Pancreas (tissue), 10 donors: ENCODE measurements around the gene ARMC10. TPM values are rescaled to one million over a fixed set of nuclear protein-coding genes. Genes with fewer than 3 reads are reported as not detected.
"Not testable (repeated sequence)": the region's sequence is repeated elsewhere in the genome, so short reads cannot be mapped to it uniquely, and the experiment has no call there.

Experiments used
- ATAC-seq, 4 donors: fragments of 200-7000 bp; cut with Tn5 transposase; one replicate each; pipeline versions ENCODE4 v1.8.0 to v1.9.1; 2020; ENCODE audit warnings: mild to moderate bottlenecking in 4 of 4, moderate library complexity in 4 of 4
- DNase-seq, 6 donors: peaks; one replicate each; pipeline ENCODE4 v3.0.0-alpha.2; 2020
- FAIRE-seq: peaks from 2 replicates; lab custom pipeline; 2012; peaks lifted over from hg19 to GRCh38; lab: Jason Lieb, UNC
- H3K27ac ChIP-seq, 4 donors: fragments of 200-600 bp; sonication (generic); 1 replicate in 3 of 4; 2 replicates in 1 of 4; pipeline versions ENCODE4 v1.5.0 to v1.8.0; 2020
- H3K27me3 ChIP-seq, 4 donors: fragments of 200-600 bp; one replicate each; pipeline ENCODE4 v1.8.0; 2021
- H3K36me3 ChIP-seq, 3 donors: fragments of 200-600 bp; sonication (generic) in 1 of 3; one replicate each; pipeline versions ENCODE4 v1.5.0 to v1.8.0; 2020 to 2021
- H3K4me1 ChIP-seq, 3 donors: fragments of 200-600 bp; one replicate each; pipeline ENCODE4 v1.8.0; 2021
- H3K4me3 ChIP-seq, 4 donors: fragments of 200-600 bp; sonication (generic) in 2 of 4; one replicate each; pipeline versions ENCODE4 v1.5.0 to v1.8.0; 2020 to 2021
- H3K9me3 ChIP-seq, 4 donors: fragments of 200-600 bp; one replicate each; pipeline ENCODE4 v1.8.0; 2021
- CTCF ChIP-seq, 4 donors: fragments of 200-600 bp; sonication (generic) in 3 of 4; IDR thresholded peaks; one replicate each; pipeline versions ENCODE4 v1.5.0 to v1.8.0; 2021; ENCODE audit warnings: antibody characterized with exemption in 4 of 4
- WGBS, 2 donors: extraction: QIAGEN DNeasy Blood & Tissue Kit; methylation state at CpG; one replicate each; pipeline ENCODE4 v1.1.7; 2013; 5-methylcytosine and 5-hydroxymethylcytosine counted together
- intact Hi-C, 3 donors: fragments of 100-400 bp; cut with DNase I; formaldehyde crosslinking; loops; one replicate each; pipeline versions ENCODE4 v1.11.1 to v1.14.2; 2022
- polyA plus RNA-seq, 2 donors: library from polyadenylated mRNA; stranded (reverse); fragments of 200-250 nt; gene quantifications; one replicate each; pipeline ENCODE4 v1.2.3, GENCODE V29; 2013
- total RNA-seq, 6 donors: library from RNA; stranded (reverse); fragmentation: NEBNext Ultra II Directional in 4 of 6; extraction: Animal tissue kit (Norgen Biotek cat#: 25700) in 4 of 6; gene quantifications; one replicate each; pipeline versions ENCODE4 v1.2.1 to v1.2.4, GENCODE V29; 2021 to 2023
- donor health status: healthy with polysubstance abuse.
- donor health status: DM: no; HTN: no; CAD: no; lungs with moderate emphysema.
- donor health status: DM: no; HTN: no; CAD: no.
- donor health status: control.
- donor health status: control.
- donor health status: Bipolar disorder and iron deficiency.
- donor health status: DM: yes; HTN: yes; CAD: no.
- donor health status: DM: no; HTN: no; CAD: no.
- donor health status: DM: no; HTN: no; CAD: no.
- donor health status: DM: yes; HTN: yes; CAD: no.

The ARMC10 gene
- total and polyA plus RNA-seq, 8 donors, result 11.5 to 27.0 (median 20.1) TPM

DNA sequence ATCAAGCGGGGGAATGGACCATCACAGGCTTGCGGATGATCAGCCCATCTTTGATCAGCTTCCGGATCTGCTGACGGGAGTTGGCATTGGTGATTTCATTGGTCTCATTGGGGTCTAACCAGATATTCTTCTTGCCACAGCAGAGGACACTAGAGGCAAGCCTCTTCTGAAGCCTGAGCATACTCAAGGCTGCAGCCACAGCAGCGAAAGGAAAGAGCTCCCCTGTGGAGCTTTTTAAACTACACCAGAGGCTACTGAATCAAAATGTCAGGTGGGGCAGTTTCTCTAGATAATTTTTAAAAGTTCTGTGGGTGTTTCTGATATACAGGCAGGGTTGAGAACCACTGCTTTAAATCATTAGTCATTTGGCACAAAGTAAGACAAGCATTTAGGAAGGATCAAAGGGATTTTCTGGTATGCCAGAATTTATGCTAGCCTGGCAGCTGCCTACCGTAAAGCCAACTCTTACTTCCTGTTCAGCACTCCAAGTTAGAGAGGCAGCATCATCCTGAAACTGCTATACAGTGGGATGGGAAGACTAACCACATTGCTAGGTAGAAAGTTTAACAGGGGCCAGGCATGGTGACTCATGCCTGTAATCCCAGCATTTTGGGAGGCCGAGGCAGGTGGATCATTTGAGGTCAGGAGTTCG lies 66.9 kb downstream of the ARMC10 start:
- ATAC-seq (peak; percentile 42 to 73 (median 69)), DNase-seq (no peak), FAIRE-seq (no peak)
- no peak overlapping the region for H3K4me3 ChIP-seq
- TF ChIP-seq CTCF (IDR thresholded peaks at IDR 0.05), result no peak
- H3K9me3 ChIP-seq, result no peaks in the 10 kb centered on the region
- WGBS, 2 donors, result 81 to 88% methylated on average over 8 of the region's 8 CpGs
- peaks cover 0 to 6% (median 0%) of the 10 kb centered on the region in 3 donors for H3K4me1 ChIP-seq
- no peaks in the 10 kb centered on the region for H3K27me3 ChIP-seq
- intact Hi-C loops, result no loop called here
- no peaks in the 10 kb centered on the region for H3K36me3 ChIP-seq
- H3K27ac ChIP-seq, result peak overlapping the region in 1 of 4 donors; percentile 41

DNA sequence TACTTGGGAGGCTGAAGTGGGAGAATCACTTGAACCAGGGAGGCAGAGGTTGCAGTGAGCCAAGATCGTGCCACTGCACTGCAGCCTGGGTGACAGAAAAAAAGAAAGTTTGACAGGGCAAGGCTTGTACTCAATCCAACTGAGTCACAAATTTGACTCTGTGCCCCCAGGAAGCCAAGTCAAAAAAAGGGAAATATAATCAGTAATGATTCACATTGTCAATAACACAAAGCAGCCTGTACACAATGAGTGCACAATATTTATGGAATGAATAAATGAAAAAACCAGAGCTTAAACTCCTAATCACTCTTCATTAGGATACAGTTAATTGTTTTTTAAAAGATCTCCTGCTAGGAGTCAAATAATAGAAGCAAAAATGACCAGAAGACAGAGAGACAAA lies 67.6 kb downstream of the ARMC10 start:
- no peak overlapping the region for H3K4me3 ChIP-seq
- DNase-seq, result no peak
- no peaks in the 10 kb centered on the region for H3K36me3 ChIP-seq
- ATAC-seq, result peak in 1 of 4 donors; percentile 47
- WGBS, 2 donors, result 91 to 94% methylated on average over 1 of the region's 1 CpG
- no peaks in the 10 kb centered on the region for H3K27me3 ChIP-seq
- no peak for TF ChIP-seq CTCF (IDR thresholded peaks at IDR 0.05)
- intact Hi-C loops, result no loop called here
- peak overlapping the region in 1 of 4 donors; percentile 41 for H3K27ac ChIP-seq
- no peak for FAIRE-seq
- no peaks in the 10 kb centered on the region for H3K9me3 ChIP-seq
- peaks cover 0 to 6% (median 0%) of the 10 kb centered on the region in 3 donors for H3K4me1 ChIP-seq

- intact Hi-C loops, result no loop called here
- TF ChIP-seq CTCF (IDR thresholded peaks at IDR 0.05), result no peak
- no peaks in the 10 kb centered on the region for H3K27me3 ChIP-seq
- 25 to 26% methylated on average over 1 of the region's 1 CpG for WGBS, 2 donors
- H3K4me1 ChIP-seq, result peaks cover 0 to 12% (median 0%) of the 10 kb centered on the region in 3 donors
- DNase-seq, result no peak
- FAIRE-seq, result no peak
- no peaks in the 10 kb centered on the region for H3K9me3 ChIP-seq
- no peak overlapping the region for H3K4me3 ChIP-seq
- no peak for ATAC-seq
- no peak overlapping the region for H3K27ac ChIP-seq
- H3K36me3 ChIP-seq, result no peaks in the 10 kb centered on the region
Observed at GRCh38 chr7:103143868-103144267, 68.9 kb downstream of the ARMC10 start.

- peaks cover 0 to 13% (median 0%) of the 10 kb centered on the region in 3 donors for H3K4me1 ChIP-seq
- H3K27ac ChIP-seq, ATAC-seq, DNase-seq, H3K4me3 ChIP-seq, H3K9me3 ChIP-seq, H3K36me3 ChIP-seq, FAIRE-seq, H3K27me3 ChIP-seq, intact Hi-C loops: not testable (repeated sequence)
- 97 to 99% methylated on average over 2 of the region's 2 CpGs for WGBS, 2 donors
Observed at GRCh38 chr7:103144754-103145153, 69.8 kb downstream of the ARMC10 start.

DNA sequence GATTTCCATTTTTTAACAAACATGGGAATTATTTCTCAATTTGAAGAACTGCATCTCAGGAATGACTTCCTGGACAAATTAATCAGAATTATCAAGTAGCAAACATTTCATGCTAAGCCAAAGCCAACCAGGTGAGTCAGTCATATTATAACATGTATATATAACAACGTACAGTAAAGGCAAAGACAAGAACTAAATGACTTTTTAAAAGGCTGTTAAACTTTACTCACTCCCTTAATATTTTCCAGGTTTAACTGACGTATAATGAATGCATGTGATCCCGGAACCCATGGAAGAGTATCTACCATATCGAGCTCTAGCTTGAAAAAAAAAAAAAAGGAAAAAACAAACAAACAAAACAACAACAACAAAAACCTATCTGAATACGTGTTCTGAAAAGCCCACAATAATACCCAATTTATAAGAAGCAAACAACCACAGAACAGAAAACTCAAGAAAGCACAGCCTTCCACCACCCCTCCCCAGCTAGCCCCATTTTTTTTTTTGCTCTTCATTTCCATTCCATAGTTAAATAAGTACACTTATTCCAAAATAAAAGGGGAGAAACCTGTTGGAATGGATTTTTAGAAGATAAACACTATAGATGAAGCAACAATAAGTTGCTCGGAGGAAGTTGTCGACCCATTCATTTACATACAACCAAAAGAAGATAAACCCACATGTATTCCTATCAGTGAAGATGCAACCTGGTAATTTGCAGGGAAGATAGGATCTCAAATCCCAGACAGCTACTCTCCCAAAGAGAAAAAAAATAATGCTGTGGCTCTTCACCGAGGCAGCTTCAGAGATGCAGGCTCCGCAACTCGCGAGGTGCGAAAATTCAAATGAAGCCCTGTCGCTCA lies 73.4 kb downstream of the ARMC10 start:
- Histone ChIP-seq H3K4me3 (peak overlapping the region; percentile 58 to 84 (median 68)), H3K27ac (peak overlapping the region; percentile 92 to 97 (median 95)), H3K9me3 (no peaks in the 10 kb centered on the region), H3K4me1 (peaks cover 0 to 11% (median 0%) of the 10 kb centered on the region in 3 donors), H3K36me3 (no peaks in the 10 kb centered on the region), H3K27me3 (no peaks in the 10 kb centered on the region)
- no peak for DNase-seq
- 0 to 1% methylated on average over 13 of the region's 13 CpGs for WGBS, 2 donors
- intact Hi-C loops, result no loop called here
- no peak for FAIRE-seq
- ATAC-seq, result peak in 2 of 4 donors; percentile 4 to 8
- TF ChIP-seq CTCF (IDR thresholded peaks at IDR 0.05), result no peak

Other genes with a start within 250 kb of the ARMC10 start
- 1 to 10 TPM in 5 of 6 donors, under 1 TPM in 1; 0.76 to 2.7 (median 1.8) TPM for gene LRRC17, start 162.1 kb upstream of the ARMC10 start, total RNA-seq
- 1 to 10 TPM; 1.6 to 2.5 TPM for gene LRRC17, start 162.1 kb upstream of the ARMC10 start, polyA plus RNA-seq
- 1 to 10 TPM; 1.3 to 2.4 (median 1.6) TPM for gene FBXL13, start 344 bp upstream of the ARMC10 start, total RNA-seq
- under 1 TPM; 0.42 to 0.47 TPM for gene FBXL13, start 344 bp upstream of the ARMC10 start, polyA plus RNA-seq
- 10 to 100 TPM in 1 of 6 donors, 1 to 10 TPM in 5; 4.6 to 12.4 (median 5.5) TPM for gene NAPEPLD, start 74.0 kb downstream of the ARMC10 start, total RNA-seq
- gene NAPEPLD, start 74.0 kb downstream of the ARMC10 start, polyA plus RNA-seq, result 1 to 10 TPM; 3.1 to 5.0 TPM
- gene PMPCB, start 222.3 kb downstream of the ARMC10 start, total RNA-seq, result 10 to 100 TPM; 27.8 to 40.1 (median 30.9) TPM
- gene PMPCB, start 222.3 kb downstream of the ARMC10 start, polyA plus RNA-seq, result 10 to 100 TPM; 20.8 to 44.7 TPM